GM11168 (cell line): ENCODE measurements around the gene PHGDH.

Experiments used
- in situ Hi-C: fragments of 300-500 bp; cut with MboI; formaldehyde crosslinking; loops from one replicate; pipeline ENCODE4 v1.12.0; 2022; ENCODE audit warnings: low sequenced_read_pairs; ENCODE audit not compliant: unreplicated experiment

PHGDH gene

DNA sequence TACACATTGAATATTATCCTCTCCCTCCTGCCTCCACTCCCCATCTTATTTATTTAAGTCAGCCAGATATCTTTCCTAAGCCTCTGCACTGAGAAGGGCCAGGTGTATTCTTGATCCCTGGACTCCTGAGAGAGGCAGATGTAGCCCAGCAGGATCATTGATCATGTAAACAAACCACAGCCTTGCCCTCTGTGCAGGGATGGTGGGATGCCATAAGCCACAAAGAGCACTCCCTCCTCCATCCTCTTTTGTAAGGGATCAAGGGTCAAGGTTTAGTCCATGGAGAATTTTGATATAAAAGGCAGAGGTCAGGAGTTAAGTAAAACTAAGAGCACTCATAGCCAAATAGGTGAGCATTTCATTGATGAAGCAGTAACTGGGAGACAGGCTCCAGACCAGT is 17.3 kb downstream of the PHGDH start:
- in situ Hi-C loops, result no loop called here

DNA sequence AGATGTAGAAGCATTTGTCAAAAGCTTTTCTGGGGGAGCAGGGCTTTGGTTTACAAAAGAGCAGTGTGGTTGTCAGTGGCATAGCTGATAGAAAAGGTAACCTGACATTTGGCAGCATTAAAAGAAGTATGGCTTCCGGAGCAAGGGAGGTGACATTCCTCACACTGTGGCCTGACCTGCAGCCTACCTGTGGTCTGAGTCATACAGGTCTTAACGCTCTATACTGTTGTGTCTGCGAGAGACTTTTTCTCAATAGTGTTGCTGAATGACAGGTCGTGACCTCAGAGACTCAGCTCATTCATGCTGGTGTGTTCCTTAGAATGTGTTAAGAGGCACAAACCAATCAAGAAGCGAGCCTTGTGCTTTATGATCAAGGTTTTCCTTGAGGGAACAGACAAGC is 19.3 kb downstream of the PHGDH start:
- in situ Hi-C loops, result no loop called here

DNA sequence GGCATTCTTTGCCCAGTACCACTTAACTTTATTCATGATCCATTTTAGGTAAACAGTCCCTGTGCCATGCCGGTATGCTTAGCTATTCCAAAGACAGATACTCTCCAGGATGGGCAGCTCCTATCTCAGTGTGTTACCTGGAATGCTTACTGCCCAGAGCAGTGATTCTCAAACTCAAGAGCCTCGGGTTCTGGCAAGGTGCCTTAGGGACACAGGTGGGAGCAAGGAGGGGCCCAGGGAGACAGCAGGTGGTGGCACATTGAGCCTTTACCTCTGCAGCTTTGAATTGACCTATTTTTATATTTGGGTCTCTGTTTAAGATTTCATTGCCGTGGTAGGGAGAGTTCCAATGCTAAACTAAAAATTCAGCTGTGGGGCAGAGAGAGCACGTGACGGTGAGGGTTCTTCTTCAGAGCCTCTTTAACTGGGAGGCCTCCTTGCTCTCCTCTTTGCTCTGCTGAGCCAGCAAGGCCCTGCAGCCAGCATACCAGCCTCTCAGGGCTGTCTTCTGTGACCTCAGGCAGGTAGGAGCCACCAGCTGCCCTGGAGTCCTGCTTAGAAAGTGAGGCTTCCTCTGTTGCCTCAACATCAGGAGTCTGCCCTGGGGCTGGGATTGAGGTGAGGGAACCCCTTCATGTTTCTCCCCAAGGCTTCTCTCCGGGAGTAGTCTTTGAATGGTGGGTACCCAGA is 20.2 kb downstream of the PHGDH start:
- in situ Hi-C loops, result no loop called here

DNA sequence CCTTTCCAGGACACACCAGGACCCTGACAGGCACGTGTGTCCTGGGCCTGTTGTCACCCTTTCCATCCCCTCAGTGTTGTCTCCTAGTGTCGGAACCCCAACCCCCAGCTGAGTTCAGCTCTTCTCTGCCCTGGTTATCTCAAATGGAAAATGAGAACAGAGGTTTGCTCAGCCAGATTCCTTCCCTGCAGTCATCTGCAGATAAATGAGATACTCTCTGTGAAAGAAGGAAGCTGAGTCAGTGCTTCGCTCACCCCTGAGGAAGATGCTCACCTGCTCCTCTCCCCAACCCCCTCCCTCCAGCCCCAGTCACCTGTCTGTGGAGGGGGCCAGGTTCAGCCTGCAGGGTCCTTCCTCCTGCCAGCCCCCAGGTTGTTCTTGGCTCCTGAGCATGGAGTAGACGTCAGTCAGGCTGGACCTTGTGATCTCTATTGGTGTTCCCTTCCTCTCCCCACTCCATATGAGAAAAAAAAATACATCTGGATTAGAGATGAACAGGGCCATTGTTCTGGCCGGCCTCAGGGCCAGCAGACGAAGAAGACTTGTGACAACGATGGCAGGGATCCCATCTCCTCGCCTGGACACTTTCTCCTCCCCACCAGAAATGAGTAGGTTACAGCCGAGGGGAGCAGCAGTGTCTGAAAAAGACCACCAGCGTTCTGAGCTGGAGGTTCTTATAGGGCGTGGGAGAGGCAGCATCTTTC is 20.9 kb downstream of the PHGDH start:
- in situ Hi-C loops, result no loop called here

DNA sequence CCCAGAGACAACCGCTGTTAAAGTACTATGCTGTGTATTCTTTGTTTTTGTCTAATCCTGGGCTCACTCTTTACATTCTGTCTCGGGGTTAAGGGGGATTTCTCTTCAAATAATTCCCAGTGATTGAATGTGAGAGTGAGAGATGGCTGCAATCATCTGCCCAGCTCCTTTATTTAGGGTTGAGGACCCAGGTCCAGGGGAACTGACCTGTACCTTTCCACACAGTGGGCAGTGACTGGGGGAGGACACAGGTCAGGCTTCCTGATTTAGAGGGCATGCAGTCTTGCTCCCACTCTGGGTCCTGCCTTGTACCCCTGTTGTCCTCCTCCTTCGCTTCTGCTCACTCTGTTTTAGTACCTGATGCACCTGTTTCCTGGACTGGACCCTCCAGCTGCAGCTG is 22.0 kb downstream of the PHGDH start:
- in situ Hi-C loops, result no loop called here

DNA sequence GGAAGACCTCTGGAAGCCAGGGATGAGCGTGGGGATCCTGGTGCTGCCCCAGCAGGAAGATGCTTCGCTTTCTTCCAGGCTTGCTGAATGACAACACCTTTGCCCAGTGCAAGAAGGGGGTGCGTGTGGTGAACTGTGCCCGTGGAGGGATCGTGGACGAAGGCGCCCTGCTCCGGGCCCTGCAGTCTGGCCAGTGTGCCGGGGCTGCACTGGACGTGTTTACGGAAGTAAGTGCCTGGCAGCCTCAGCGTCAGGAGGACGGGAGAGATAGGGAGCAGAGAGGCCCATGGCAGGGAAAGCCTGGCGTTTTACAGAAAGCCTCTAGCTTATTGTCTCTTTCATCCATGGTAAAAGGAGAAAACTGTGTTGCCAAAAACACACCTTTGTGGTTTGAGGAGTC is 23.5 kb downstream of the PHGDH start:
- in situ Hi-C loops, result no loop called here

DNA sequence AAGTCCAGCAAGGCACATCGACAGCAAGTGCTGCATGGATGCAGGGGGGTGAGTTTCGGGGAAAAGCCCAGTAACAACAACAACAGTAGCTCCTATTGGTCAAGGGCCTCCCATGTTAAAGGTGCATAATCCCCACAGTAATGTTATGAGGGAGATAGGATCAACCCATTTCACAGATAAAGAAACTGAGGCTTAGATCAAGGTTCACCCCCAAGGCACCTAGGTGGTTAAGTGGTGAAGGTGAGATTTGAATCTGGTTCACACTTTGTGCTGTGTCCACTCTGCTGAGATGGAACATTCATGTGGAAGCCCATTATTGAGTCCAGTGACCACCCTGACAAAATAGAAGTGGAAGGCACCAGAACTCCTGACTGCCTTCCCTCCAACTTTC is 24.9 kb downstream of the PHGDH start:
- in situ Hi-C loops, result no loop called here

DNA sequence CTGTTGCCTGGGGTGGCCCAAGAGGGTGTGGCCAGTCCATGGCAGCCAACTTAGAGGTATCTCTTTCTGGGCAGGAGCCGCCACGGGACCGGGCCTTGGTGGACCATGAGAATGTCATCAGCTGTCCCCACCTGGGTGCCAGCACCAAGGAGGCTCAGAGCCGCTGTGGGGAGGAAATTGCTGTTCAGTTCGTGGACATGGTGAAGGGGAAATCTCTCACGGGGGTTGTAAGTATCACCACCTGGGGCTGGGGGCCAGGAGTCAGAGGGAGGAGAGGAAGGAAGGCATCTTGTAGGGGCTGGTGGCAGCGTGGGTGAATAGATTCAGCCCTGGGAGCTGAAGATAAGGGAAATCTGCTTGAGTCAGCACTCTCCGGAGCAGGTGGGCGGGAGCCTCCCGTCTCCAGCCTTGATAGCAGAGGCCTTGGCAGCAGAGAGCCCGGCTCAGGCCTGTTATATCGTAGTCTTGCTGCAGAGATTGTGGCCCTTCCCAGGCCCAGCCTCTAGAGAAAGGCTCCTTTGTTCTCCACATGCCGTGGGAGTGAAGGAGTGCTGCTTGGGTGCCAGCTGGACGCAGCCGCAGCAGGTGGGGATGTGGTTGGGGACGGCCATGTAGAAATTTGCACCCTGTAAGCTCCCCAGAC is 25.4 kb downstream of the PHGDH start:
- in situ Hi-C loops, result no loop called here

DNA sequence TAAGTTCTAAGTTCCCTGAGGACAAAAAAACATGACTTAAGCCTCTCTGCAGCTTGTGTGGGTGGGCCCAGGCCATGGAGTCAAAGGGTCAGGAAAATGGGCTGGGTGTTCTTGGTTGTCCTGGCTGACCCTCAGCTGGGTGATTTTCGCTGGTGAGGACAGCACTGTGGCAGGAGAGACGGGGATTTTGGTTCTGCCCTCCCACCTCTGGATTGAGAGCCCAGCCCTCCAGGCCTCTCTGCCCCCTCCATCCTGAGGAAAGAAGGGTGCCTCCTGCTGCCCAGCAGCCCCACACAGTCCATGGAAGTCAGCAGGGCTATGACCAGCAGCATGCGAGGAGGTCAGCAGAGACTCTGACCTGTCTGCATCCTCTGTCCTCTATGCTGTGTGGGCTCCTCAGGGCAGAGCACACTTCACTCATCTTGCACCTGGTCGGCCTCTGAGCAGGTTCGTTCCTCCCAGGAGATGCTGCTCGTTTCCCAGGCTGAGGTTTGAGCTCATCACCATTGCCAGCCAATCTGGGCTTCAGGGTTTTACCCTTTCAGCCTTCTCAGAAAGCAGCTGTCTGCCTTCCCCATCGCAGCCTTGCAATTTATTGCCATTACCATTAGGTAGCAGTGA is 26.5 kb downstream of the PHGDH start:
- in situ Hi-C loops, result no loop called here

DNA sequence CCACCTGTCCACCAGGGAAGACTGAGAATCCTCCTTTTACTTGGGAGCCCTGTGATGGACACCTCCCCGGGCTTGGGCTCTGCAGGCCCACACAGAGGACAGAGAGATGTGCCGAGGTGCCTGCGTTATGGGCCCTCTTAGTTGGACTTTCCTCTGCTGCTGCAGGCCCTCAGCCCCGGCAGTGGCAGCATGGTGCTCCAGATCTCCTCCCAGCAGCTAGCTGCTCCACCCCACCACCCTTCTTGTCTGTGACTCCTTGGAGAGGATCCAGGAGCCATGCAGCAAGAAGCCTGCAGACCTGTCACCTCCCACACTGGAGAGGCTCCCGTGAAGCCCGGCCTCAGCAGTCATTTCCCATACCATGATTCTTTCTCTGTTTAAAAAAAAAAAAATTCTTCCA is 27.4 kb downstream of the PHGDH start:
- in situ Hi-C loops, result no loop called here

DNA sequence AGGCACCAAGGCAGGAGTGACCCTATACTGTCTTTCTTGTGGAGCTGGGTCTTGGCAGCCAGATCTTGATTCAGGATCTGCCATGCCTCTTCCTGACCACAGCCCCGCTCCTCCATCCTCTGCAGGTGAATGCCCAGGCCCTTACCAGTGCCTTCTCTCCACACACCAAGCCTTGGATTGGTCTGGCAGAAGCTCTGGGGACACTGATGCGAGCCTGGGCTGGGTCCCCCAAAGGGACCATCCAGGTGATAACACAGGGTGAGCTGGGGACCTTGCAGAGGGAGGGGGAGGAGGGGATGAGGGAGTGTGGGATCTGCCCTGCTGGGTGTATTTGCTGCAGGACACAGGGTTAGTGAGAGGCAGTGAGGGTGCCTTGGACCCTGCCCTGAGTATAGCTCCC is 28.5 kb downstream of the PHGDH start:
- in situ Hi-C loops, result no loop called here

DNA sequence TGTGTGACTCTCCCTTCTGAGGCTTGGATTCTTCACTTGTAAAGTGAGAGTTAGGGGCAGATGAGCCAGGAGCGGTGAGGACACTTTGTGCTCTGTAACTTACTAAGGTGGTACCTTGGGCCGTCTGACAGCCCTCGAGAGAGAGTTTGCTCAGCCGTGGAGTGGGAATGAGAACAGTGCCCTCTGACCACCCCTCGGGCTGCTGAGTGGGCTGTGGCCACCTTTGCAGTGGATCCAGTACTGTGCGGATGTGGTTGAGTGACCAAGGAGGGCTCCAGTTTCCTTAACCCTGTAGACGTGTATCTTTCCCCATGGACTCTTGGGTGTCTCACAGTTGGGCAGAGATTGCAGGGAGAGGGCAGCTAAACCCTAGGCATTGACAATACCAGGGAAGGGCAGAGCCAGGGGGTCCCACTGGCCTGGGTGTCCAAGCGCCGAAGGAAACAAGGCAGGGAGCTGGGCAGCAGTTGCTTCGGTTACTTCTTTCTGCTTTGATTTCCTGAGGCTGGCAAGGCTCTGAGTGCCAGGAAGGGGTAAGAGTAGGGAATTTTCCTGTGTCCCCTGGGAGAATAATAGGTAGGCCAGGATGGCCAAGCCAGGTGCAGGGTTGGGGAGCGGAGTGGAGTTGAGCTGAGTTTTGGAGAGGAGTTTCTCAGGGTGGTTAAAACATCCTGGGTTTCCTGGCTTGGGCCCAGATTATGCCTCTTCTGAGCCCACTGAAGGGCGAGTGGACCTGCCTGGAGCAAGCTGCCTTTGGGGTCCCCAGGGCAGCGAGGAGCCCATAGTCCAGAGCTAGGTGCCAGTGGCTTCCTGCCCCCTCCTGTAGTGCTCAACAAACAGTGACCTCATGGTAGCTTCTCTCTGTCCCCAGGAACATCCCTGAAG is 29.4 kb downstream of the PHGDH start:
- in situ Hi-C loops, result no loop called here

DNA sequence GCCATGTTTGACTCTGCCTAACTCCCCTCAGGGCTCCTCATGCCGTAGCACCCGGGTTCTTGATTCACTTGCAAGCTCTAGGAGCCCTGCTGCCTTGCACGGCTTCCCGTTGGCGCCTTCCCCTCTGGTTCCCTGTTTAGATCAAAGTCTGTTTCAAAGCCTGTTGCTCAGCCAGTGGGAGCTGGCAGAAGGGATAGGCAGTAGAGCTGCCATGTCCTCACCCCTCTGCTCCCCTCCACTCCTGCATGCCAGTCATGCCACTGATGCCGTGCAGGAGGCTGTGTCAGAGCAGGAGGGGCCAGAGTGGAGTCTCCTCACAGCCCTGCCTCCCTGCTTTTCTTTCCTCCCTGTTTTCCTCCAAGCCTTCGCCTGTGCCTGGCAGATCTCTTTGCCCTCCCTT is 30.5 kb downstream of the PHGDH start:
- in situ Hi-C loops, result no loop called here

DNA sequence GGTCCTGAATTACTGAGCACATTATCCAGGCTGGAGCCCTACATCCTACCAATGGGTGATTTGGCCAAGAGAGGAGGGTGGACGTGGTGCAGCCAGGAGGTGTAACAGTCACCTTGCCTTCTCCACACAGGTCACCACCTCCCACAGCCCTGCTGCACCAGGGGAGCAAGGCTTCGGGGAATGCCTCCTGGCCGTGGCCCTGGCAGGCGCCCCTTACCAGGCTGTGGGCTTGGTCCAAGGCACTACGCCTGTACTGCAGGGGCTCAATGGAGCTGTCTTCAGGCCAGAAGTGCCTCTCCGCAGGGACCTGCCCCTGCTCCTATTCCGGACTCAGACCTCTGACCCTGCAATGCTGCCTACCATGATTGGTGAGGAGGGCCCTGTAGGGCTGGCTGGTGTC is 30.9 kb downstream of the PHGDH start:
- in situ Hi-C loops, result no loop called here

DNA sequence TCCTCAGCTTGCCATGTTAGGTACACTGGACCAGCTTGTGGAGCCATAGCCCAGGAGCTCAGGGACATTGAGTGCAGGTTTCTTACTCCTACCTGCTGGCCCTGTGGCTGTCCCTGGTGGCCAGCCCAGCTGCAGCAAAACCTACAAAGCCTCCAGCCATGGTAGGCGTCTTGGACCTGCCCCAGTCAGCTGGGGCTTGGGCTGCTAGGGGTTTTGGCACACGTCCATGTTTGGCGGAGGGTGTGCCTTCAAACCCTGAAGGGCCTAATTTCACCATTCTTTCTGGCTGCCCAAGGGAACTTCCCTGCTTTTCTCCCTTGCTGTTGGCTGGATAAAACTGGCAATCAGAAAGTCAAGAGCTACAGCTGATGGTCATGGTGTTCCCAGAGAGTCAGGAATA is 31.6 kb downstream of the PHGDH start:
- in situ Hi-C loops, result no loop called here

DNA sequence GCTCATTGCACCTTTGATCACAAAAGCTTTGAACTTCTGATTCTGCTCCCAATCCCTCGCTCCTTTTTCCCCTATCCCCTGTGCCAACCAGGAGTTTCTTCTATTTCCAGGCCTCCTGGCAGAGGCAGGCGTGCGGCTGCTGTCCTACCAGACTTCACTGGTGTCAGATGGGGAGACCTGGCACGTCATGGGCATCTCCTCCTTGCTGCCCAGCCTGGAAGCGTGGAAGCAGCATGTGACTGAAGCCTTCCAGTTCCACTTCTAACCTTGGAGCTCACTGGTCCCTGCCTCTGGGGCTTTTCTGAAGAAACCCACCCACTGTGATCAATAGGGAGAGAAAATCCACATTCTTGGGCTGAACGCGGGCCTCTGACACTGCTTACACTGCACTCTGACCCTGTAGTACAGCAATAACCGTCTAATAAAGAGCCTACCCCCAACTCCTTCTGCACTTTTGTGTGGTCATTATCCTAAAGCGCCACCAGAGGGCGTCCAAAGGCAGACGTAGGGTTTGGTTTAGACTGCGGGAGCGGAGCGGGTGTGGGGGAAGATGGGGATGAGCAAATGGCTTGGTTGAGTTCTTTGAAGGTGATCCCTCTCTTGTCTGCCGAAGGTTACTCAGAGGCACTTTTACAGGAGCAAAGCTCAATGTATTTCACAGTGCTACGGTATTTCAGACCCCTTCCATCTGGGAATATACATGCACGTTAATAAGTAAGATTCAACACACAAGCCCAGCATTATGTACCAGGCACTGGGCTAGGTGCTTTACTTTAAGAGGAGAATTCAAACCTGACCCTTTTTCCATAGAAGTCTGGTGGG is 32.3 kb downstream of the PHGDH start:
- in situ Hi-C loops, result no loop called here

DNA sequence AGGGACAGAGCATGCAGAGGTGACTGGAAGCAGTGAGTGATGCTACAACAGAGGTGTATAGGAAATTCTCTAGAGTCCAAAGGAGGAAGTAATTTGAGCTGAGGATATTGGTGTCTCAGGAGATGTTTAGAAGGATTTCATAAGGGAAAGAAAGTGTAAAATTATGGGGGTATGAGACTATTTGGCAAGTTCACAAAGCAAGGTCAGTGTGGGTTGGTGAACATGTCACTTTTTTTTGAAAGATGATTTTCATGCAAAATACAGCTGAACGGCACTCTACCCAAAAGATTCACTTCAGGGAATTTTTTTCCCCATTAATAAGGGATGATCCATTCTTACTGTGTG is 32.8 kb downstream of the PHGDH start:
- in situ Hi-C loops, result no loop called here

DNA sequence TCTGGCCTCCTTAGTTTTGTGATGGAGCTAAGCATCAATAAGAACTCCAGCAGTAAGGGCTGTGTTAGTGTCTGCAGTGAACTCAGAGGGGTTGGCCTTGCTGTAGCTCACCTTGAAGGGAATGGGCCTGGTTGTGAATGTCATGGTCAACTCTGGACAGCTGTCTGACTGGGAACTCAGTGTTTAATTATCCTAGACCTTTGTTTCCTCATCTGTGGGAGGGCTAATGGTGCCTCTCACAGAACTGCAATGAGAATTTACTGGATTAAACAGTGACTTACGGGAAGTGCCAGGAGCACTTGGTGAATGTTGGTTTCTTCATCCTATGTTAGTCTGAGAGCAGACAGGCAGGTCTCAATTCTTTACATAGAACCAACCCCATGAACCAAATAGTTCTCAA is 33.3 kb downstream of the PHGDH start:
- in situ Hi-C loops, result no loop called here

DNA sequence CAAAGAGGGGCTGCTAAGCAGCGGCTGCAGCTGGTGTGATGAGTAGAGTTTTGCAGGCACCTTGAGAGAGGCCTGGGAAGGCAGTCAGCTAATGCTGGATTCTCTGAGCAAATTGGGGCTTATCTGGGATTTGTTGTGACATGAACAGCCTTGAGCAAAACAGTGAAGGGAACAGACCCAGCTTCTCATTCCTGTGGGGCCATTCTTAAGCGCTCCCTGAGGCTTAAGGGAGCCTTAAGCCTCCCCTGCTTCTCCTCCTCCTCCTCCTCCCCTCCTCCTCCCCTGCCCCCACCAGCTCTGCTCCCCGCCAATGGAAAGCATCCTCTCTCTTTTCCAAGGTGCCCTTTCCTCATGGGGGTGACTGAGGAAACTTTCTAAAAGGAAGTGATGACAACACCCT is 35.7 kb downstream of the PHGDH start:
- in situ Hi-C loops, result no loop called here

DNA sequence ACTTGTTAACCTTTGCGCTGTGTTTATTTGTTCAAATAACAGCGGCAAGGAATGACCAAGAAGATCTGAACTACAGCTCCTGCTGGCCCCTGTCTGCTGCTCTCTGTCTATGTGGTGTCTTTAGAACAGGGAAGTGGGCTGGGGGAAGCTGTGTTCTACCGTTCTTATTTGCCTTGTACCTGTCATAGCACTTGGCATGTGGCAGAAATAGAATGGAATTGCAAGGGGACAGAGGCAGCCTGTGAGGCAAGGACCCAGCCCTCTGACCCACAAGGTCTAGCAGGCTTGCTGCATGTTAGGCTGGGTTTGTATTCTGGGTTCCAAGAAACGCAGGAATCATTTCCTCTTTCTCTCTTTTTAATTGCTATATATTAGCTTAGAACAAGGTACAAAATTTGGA is 36.3 kb downstream of the PHGDH start:
- in situ Hi-C loops, result no loop called here
